Keratinocyte (primary cell): Measurements from ENCODE around the gene CDH13. TPM values are rescaled to one million over a fixed set of nuclear protein-coding genes. Genes with fewer than 3 reads are reported as not detected.

Source experiments
- DNase-seq: peaks from one replicate; pipeline ENCODE4 v3.0.0-alpha.2; 2011; ENCODE audit warnings: low read depth, missing footprints, low spot score
- FAIRE-seq: peaks from 2 replicates; lab custom pipeline; 2011; peaks lifted over from hg19 to GRCh38; lab: Jason Lieb, UNC
- H2AFZ ChIP-seq: 2 replicates; pipeline ENCODE4 v1.6.0; 2012; ENCODE audit warnings: low read length, control low read depth, inconsistent platforms; ENCODE audit not compliant: control insufficient read depth
- H3K27ac ChIP-seq: 2 replicates; pipeline ENCODE4 v1.5.1; 2011; ENCODE audit warnings: low read length; ENCODE audit not compliant: control insufficient read depth, insufficient read depth
- H3K27me3 ChIP-seq: 3 replicates; pipeline ENCODE4 v1.6.0; 2011; ENCODE audit warnings: low read length; ENCODE audit not compliant: control insufficient read depth, insufficient read depth; ENCODE audit errors: extremely low read depth
- H3K36me3 ChIP-seq, 2 experiments: 2 replicates in 1 of 2; 3 replicates in 1 of 2; pipeline ENCODE4 v1.5.1; 2011; ENCODE audit warnings: low read length in 2 of 2, mild to moderate bottlenecking in 1 of 2; ENCODE audit not compliant: control insufficient read depth in 2 of 2, insufficient read depth in 2 of 2; ENCODE audit errors: extremely low read depth in 1 of 2
- H3K4me1 ChIP-seq: 3 replicates; pipeline ENCODE4 v1.5.1; 2011; ENCODE audit warnings: low read length; ENCODE audit not compliant: control insufficient read depth, insufficient read depth; ENCODE audit errors: extremely low read depth
- H3K4me2 ChIP-seq: 3 replicates; pipeline ENCODE4 v1.6.0; 2011; ENCODE audit warnings: low read depth, low read length; ENCODE audit not compliant: control insufficient read depth, insufficient read depth; ENCODE audit errors: extremely low read depth
- H3K4me3 ChIP-seq, 3 experiments: fragments of 200-600 bp in 1 of 3; sonication (generic) in 1 of 3; 2 replicates in 2 of 3; 3 replicates in 1 of 3; pipeline ENCODE4 v1.5.1; 2011 to 2016; ENCODE audit warnings: low read length in 3 of 3, mild to moderate bottlenecking in 3 of 3, control low read depth in 2 of 3, inconsistent platforms in 1 of 3, low read depth in 1 of 3, mixed read lengths in 1 of 3, mixed run types in 1 of 3, moderate library complexity in 1 of 3; ENCODE audit not compliant: control insufficient read depth in 2 of 3, insufficient read depth in 2 of 3; ENCODE audit errors: extremely low read depth in 1 of 3
- H3K79me2 ChIP-seq: 2 replicates; pipeline ENCODE4 v1.6.0; 2012; ENCODE audit warnings: low read length; ENCODE audit not compliant: control insufficient read depth, insufficient read depth
- H3K9ac ChIP-seq: 3 replicates; pipeline ENCODE4 v1.6.0; 2011; ENCODE audit warnings: low read length; ENCODE audit not compliant: control insufficient read depth, insufficient read depth; ENCODE audit errors: extremely low read depth
- H3K9me1 ChIP-seq: 3 replicates; pipeline ENCODE4 v1.6.0; 2011; ENCODE audit warnings: low read length; ENCODE audit not compliant: control insufficient read depth, insufficient read depth; ENCODE audit errors: extremely low read depth
- H3K9me3 ChIP-seq: 2 replicates; pipeline ENCODE4 v1.5.1; 2012; ENCODE audit warnings: low read depth, low read length; ENCODE audit not compliant: control insufficient read depth
- H4K20me1 ChIP-seq: 3 replicates; pipeline ENCODE4 v1.6.0; 2011; ENCODE audit warnings: low read length; ENCODE audit not compliant: control insufficient read depth, insufficient read depth; ENCODE audit errors: extremely low read depth
- EZH2 ChIP-seq: IDR thresholded peaks from one replicate; pipeline ENCODE4 v1.6.1; 2012; ENCODE audit warnings: inconsistent platforms, mild to moderate bottlenecking, low read length, moderate library complexity
- dilution Hi-C: fragments of 300-500 bp; cut with MboI; formaldehyde crosslinking; loops from one replicate; pipeline ENCODE4 v1.7.0; 2020; ENCODE audit warnings: low sequenced_read_pairs; ENCODE audit not compliant: extremely low pct_ligation_motif_present
- polyA plus RNA-seq, 5 experiments: library from polyadenylated mRNA; depleted of rRNA in 3 of 5; stranded (reverse) in 3 of 5; stranded (forward) in 1 of 5; unstranded in 1 of 5; fragments of >200 nt; gene quantifications; 1 replicate in 1 of 5; 2 replicates in 3 of 5; 3 replicates in 1 of 5; pipeline versions ENCODE4 v1.2.1 to v1.2.3, GENCODE V29; 2011 to 2012; ENCODE audit warnings: missing spikeins in 2 of 5, low read depth in 1 of 5, low replicate concordance in 1 of 5
- TF ChIP-seq, protein P1 (sequence below), 3 experiments: IDR thresholded peaks in 1 of 3; conservative IDR thresholded peaks in 1 of 3; optimal IDR thresholded peaks in 1 of 3; 2 replicates in 2 of 3; 3 replicates in 1 of 3; pipeline versions ENCODE3 to v1.5.1; 2011; ENCODE audit warnings: low read length in 3 of 3, mild to moderate bottlenecking in 3 of 3, moderate library complexity in 2 of 3, control low read depth in 1 of 3, inconsistent platforms in 1 of 3; ENCODE audit not compliant: insufficient read depth in 2 of 3; ENCODE audit errors: extremely low read depth in 1 of 3

Gene CDH13
- polyA plus RNA-seq, 1 donor (not counting 4 experiments of a cell fraction or from before 2014, with no cell fraction given) = 111 TPM

DNA sequence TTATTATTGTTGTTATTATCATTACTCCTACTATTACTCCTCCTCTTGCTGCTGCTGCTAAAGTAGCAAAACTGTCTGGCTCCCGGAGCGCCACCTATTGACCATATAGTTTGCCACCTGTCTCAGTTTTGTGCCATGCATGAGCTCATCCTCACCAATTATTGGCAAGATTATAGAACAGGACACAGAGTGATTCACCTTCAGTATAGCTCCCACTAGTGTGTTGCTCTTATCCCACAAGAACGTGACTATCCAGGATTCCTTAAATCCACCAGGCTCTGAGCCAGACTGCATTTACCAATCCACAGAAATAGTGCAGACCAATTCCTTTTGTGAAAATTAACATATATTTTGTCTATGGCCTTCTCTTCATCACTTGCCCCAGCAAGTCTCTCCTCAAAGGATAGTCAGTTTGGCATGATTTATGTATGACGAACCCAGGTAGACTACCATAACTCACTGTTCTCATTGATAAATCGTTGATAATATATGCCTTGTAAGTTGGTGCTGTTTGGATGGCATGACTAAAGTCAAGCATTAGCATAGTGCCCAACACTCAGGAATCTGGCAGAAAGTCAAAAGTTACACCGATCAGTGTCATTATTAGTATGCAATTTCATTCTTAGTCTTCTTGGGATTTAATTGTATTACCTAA lies 775.5 kb downstream of the CDH13 start:
- peak; percentile 79 for DNase-seq
- H3K9me1 ChIP-seq = no peaks in the 10 kb centered on the region
- peak overlapping the region; percentile 96 for H3K27ac ChIP-seq
- H3K4me1 ChIP-seq = peaks cover 32% of the 10 kb centered on the region
- FAIRE-seq = peak; percentile 93
- no peaks in the 10 kb centered on the region for H3K9me3 ChIP-seq
- no peaks in the 10 kb centered on the region for H3K79me2 ChIP-seq
- TF ChIP-seq EZH2 = no peak
- TF ChIP-seq, protein P1, sequence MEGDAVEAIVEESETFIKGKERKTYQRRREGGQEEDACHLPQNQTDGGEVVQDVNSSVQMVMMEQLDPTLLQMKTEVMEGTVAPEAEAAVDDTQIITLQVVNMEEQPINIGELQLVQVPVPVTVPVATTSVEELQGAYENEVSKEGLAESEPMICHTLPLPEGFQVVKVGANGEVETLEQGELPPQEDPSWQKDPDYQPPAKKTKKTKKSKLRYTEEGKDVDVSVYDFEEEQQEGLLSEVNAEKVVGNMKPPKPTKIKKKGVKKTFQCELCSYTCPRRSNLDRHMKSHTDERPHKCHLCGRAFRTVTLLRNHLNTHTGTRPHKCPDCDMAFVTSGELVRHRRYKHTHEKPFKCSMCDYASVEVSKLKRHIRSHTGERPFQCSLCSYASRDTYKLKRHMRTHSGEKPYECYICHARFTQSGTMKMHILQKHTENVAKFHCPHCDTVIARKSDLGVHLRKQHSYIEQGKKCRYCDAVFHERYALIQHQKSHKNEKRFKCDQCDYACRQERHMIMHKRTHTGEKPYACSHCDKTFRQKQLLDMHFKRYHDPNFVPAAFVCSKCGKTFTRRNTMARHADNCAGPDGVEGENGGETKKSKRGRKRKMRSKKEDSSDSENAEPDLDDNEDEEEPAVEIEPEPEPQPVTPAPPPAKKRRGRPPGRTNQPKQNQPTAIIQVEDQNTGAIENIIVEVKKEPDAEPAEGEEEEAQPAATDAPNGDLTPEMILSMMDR (optimal IDR thresholded peaks at IDR 0.05 in 1 of 3, IDR thresholded peaks at IDR 0.05 in 1 of 3, conservative IDR thresholded peaks at IDR 0.05 in 1 of 3; ENCODE audit: extremely low read depth in 1 of 3, insufficient read depth in 2 of 3, low read length in 3 of 3) = peak; percentile 53 to 74 (median 65)
- no peaks in the 10 kb centered on the region for H3K36me3 ChIP-seq
- dilution Hi-C loops = no loop called here
- H3K9ac ChIP-seq = no peak overlapping the region
- no peak overlapping the region for H2AFZ ChIP-seq
- peak overlapping the region; percentile 37 for H3K4me2 ChIP-seq
- H4K20me1 ChIP-seq = no peaks in the 10 kb centered on the region
- H3K27me3 ChIP-seq = no peaks in the 10 kb centered on the region
- no peak overlapping the region for H3K4me3 ChIP-seq

DNA sequence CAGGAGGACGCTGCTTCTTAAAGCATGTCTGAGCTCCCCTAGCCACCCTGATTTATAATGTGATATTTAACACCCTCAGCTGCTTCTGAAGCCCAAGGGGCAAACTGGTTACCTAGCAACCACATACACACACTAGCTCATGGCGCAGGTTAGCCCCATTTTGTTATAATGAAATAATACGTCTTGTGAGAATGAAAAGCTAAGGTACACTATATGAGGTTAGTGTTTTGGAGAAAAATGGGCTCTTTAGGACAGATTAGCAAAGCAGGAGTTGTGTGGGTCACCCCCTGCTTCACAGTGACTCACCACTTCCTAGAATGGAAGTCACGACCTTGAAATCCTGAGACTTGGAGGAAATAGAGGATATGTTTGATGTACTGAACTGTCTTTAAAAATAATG lies 776.2 kb downstream of the CDH13 start:
- peak; percentile 41 for FAIRE-seq
- H3K9ac ChIP-seq = peak overlapping the region; percentile 26
- peak overlapping the region; percentile 96 for H3K27ac ChIP-seq

More for the DNA sequence above, 776.2 kb downstream of the CDH13 start:
- H2AFZ ChIP-seq = no peak overlapping the region
- peak overlapping the region; percentile 37 for H3K4me2 ChIP-seq
- H4K20me1 ChIP-seq = no peaks in the 10 kb centered on the region
- H3K4me1 ChIP-seq = peaks cover 32% of the 10 kb centered on the region
- no peaks in the 10 kb centered on the region for H3K27me3 ChIP-seq
- H3K36me3 ChIP-seq = no peaks in the 10 kb centered on the region
- H3K79me2 ChIP-seq = no peaks in the 10 kb centered on the region
- TF ChIP-seq, protein P1 (optimal IDR thresholded peaks at IDR 0.05 in 1 of 3, IDR thresholded peaks at IDR 0.05 in 1 of 3, conservative IDR thresholded peaks at IDR 0.05 in 1 of 3; ENCODE audit: extremely low read depth in 1 of 3, insufficient read depth in 2 of 3, low read length in 3 of 3) = no peak
- TF ChIP-seq EZH2 = no peak
- H3K9me1 ChIP-seq = no peaks in the 10 kb centered on the region
- H3K9me3 ChIP-seq = no peaks in the 10 kb centered on the region
- DNase-seq = peak; percentile 15
- peak overlapping the region in 1 of 3 experiments; percentile 13 for H3K4me3 ChIP-seq
- dilution Hi-C loops = no loop called here
